Myometrial cell (primary cell): Measurements from ENCODE around the gene MRI1. TPM values are rescaled to one million over a fixed set of nuclear protein-coding genes. Genes with fewer than 3 reads are reported as not detected.

Source experiments
- total RNA-seq: library from RNA; depleted of rRNA; stranded (reverse); fragments of >200 nt; gene quantifications from 2 replicates; pipeline ENCODE4 v1.2.3, GENCODE V29; 2015

The MRI1 gene
- total RNA-seq: 37.5 and 41.3 TPM in 2 replicates

DNA sequence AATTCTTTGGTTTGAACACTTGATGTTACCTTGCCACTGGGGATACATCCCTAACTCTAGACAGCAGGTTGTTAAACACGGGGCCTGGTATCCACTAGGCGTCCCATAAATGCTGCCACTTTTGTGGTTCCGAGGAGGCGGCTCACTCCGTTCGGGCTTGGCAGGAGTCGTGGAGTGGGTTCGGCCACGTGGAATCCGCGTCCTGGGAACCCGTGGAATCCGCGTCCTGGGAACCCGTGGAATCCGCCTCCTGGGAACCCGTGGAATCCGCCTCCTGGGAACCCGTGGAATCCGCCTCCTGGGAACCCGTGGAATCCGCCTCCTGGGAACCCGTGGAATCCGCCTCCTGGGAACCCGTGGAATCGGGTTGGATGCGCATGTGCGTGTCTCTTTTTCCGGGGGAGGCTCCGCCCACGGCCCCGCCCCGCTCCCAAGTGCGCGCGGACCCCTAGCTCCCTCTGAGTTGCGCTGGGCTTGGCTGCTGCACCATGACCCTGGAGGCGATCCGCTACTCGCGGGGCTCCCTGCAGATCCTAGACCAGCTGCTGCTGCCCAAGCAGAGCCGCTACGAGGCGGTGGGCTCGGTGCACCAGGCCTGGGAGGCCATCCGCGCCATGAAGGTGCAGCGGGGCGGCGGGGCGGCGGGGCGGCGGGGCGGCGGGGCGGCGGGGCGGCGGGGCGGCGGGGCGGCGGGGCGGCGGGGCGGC, at the start of gene MRI1:
TSS of gene MRI1 (plus strand) at position 422 of the 707 bp plus-strand sequence. CDS start at position 489, 67 bp downstream.

GRCh38 chr19:13774217-13775191, 10.2 kb downstream of the MRI1 start, which contains the start of gene C19orf53:
Gene C19orf53 (plus strand): TSS chr19:13774456. CDS start chr19:13774478, 22 bp downstream.

GRCh38 chr19:13794757-13795589, 30.7 kb downstream of the MRI1 start, which contains the start of gene ZSWIM4:
Gene ZSWIM4 (plus strand): TSS chr19:13795443. CDS start chr19:13795649, 206 bp downstream.

Other genes with a start within 250 kb of the MRI1 start
- gene C19orf53, start 9.9 kb downstream of the MRI1 start, total RNA-seq: 184 and 219 TPM in 2 replicates
- 2.9 and 3.5 TPM in 2 replicates for gene ZSWIM4, start 30.9 kb downstream of the MRI1 start, total RNA-seq
- gene NANOS3, start 112.6 kb downstream of the MRI1 start, total RNA-seq: not detected in 2 replicates
- gene BRME1, start 141.6 kb downstream of the MRI1 start, total RNA-seq: under 0.01 TPM in 1 of 2 replicates, not detected in the other
- gene CC2D1A, start 141.7 kb downstream of the MRI1 start, total RNA-seq: 24.1 and 37.2 TPM in 2 replicates
- gene PODNL1, start 173.9 kb downstream of the MRI1 start, total RNA-seq: 0.29 and 8.9 TPM in 2 replicates
- 20.7 and 34.3 TPM in 2 replicates for gene DCAF15, start 188.0 kb downstream of the MRI1 start, total RNA-seq
- gene RFX1, start 241.8 kb downstream of the MRI1 start, total RNA-seq: 3.7 and 6.7 TPM in 2 replicates